GM21423 (cell line): ENCODE results near the gene HYAL2.

Experiments
- ATAC-seq: cut with Tn5 transposase; IDR thresholded peaks from one replicate; pipeline ENCODE4 v1.9.1; 2021; ENCODE audit warnings: mild to moderate bottlenecking, moderate library complexity; ENCODE audit not compliant: unreplicated experiment

HYAL2 gene

GRCh38 chr3:50350527-50351322, 28.2 kb upstream of the HYAL2 start, which contains the start of the genes CYB561D2 and NPRL2:
Gene CYB561D2, plus strand, starts transcription at chr3:50350862. Its CDS starts 572 bp downstream, at chr3:50351434.
Gene NPRL2, minus strand, starts transcription at chr3:50350775. Its CDS starts 123 bp downstream, at chr3:50350652.
- ATAC-seq, result peak; percentile 84

GRCh38 chr3:50350213-50350526, 27.6 kb upstream of the HYAL2 start:
- no peak for ATAC-seq

- ATAC-seq, result no peak
Measured at GRCh38 chr3:50347187-50347813, 24.8 kb upstream of the HYAL2 start.

GRCh38 chr3:50345586-50346234, 23.2 kb upstream of the HYAL2 start, which contains the start of gene ZMYND10:
Gene ZMYND10, minus strand, starts transcription at chr3:50345732. Its CDS starts 153 bp downstream, at chr3:50345579.
- ATAC-seq, result no peak

- ATAC-seq, result no peak
Measured at GRCh38 chr3:50345008-50345407, 22.5 kb upstream of the HYAL2 start.

- ATAC-seq, result no peak
Measured at GRCh38 chr3:50342813-50343633, 20.5 kb upstream of the HYAL2 start.

GRCh38 chr3:50341996-50342650, 19.6 kb upstream of the HYAL2 start:
- no peak for ATAC-seq

GRCh38 chr3:50341537-50341936, 19.0 kb upstream of the HYAL2 start:
- ATAC-seq, result no peak

GRCh38 chr3:50340448-50341329, 18.1 kb upstream of the HYAL2 start, which contains the start of gene RASSF1:
Gene RASSF1, minus strand, starts transcription at chr3:50340836. Its CDS starts 31 bp downstream, at chr3:50340805.
- peak; percentile 28 for ATAC-seq

GRCh38 chr3:50340147-50340447, 17.6 kb upstream of the HYAL2 start:
- no peak for ATAC-seq

- ATAC-seq, result no peak
Measured at GRCh38 chr3:50339485-50340146, 17.1 kb upstream of the HYAL2 start.

- ATAC-seq, result no peak
Measured at GRCh38 chr3:50338965-50339364, 16.4 kb upstream of the HYAL2 start.

- peak; percentile 71 for ATAC-seq
Measured at GRCh38 chr3:50337175-50337861, 14.8 kb upstream of the HYAL2 start.

GRCh38 chr3:50336452-50337174, 14.1 kb upstream of the HYAL2 start:
- ATAC-seq, result peak; percentile 13

GRCh38 chr3:50334339-50335075, 12.0 kb upstream of the HYAL2 start:
- no peak for ATAC-seq

GRCh38 chr3:50333744-50334328, 11.3 kb upstream of the HYAL2 start:
- ATAC-seq, result no peak
